Measurements from ENCODE around the gene SULT1A2. TPM values are rescaled to one million over a fixed set of nuclear protein-coding genes. Genes with fewer than 3 reads are reported as not detected.
"Not testable (repeated sequence)": the region's sequence is repeated elsewhere in the genome, so short reads cannot be mapped to it uniquely, and the experiment has no call there.

The SULT1A2 gene
- total and polyA plus RNA-seq, 2 of the 4 experiments (the other 2 are of a cell fraction) = 0.09 TPM; not detected in 1

DNA sequence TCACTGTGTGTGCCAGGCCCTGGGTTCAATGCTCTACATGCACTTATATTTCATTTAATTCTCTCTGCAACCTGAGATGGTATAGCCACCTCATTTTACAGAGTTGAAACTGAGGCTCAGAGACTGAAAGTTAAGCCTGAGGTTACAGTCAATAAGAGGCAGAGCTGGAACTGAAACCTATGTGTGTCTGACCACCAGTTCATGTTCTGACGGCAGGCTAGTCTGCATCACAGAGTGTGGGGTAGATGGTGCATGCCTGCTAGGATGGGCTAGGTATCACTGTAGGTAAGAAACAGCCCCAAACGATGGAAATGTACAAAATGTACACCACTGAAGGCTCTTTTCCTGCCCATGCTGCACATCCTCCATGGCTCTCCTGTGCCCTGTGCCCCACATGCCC, 43.1 kb upstream of the SULT1A2 start:
- H3K4me3 ChIP-seq (ENCODE audit: insufficient read depth, low read depth, low read length); H2AK5ac ChIP-seq (ENCODE audit: low read depth, low read length); H4K20me1 ChIP-seq (ENCODE audit: insufficient read depth, low read length); H4K8ac ChIP-seq (ENCODE audit: low read depth in 2 of 2, low read length in 2 of 2); in situ Hi-C loops (cut with MboI; ENCODE audit: low sequenced_read_pairs); DNase-seq; H3K4me2 ChIP-seq (ENCODE audit: low read depth, low read length); dilution Hi-C loops (cut with HindIII; ENCODE audit: low sequenced_read_pairs, unreplicated experiment); H3K4me1 ChIP-seq (ENCODE audit: control insufficient read depth, insufficient read depth, low read length); H3K79me1 ChIP-seq (ENCODE audit: low read depth in 1 of 2, low read length in 2 of 2); H4K5ac ChIP-seq (ENCODE audit: low read depth, low read length); H2AFZ ChIP-seq (replicated peaks; ENCODE audit: low read length, poor library complexity); H3K27ac ChIP-seq (ENCODE audit: insufficient read depth, low read length); CTCF ChIA-PET; H2BK120ac ChIP-seq (ENCODE audit: low read depth, low read length); H3K18ac ChIP-seq (ENCODE audit: low read depth, low read length); H3K23ac ChIP-seq (ENCODE audit: low read depth, low read length); H4K91ac ChIP-seq (ENCODE audit: insufficient read depth, low read depth, low read length); BruUV-seq (replicated peaks); H3K9me1 ChIP-seq (ENCODE audit: insufficient read depth, low read length); POLR2A ChIA-PET (ENCODE audit: unreplicated experiment); H2AK9ac ChIP-seq (replicated peaks; ENCODE audit: low read depth, low read length, poor library complexity); H3K14ac ChIP-seq (replicated peaks; ENCODE audit: low read depth, low read length); H3K4ac ChIP-seq (ENCODE audit: low read depth, low read length); intact Hi-C loops (cut with micrococcal nuclease); H3K56ac ChIP-seq (ENCODE audit: extremely low read depth, insufficient read depth, low read length); H3K9me3 ChIP-seq (ENCODE audit: control insufficient read depth, insufficient read depth, low read length); H2BK20ac ChIP-seq (ENCODE audit: low read depth, low read length); ATAC-seq (ENCODE audit: low read depth); H3K36me3 ChIP-seq (ENCODE audit: control insufficient read depth, insufficient read depth, low read length); H2BK15ac ChIP-seq (ENCODE audit: low read depth, low read length); H3K9ac ChIP-seq (ENCODE audit: low read depth, low read length); H3K27me3 ChIP-seq (ENCODE audit: control insufficient read depth, insufficient read depth, low read length); H2BK5ac ChIP-seq (ENCODE audit: low read depth, low read length, poor library complexity, severe bottlenecking): not testable (repeated sequence)
- WGBS, 2 experiments (ENCODE audit: extremely low coverage in 2 of 2, insufficient read length in 1 of 2) = no CpG with 5 or more reads among the region's 2 CpGs

DNA sequence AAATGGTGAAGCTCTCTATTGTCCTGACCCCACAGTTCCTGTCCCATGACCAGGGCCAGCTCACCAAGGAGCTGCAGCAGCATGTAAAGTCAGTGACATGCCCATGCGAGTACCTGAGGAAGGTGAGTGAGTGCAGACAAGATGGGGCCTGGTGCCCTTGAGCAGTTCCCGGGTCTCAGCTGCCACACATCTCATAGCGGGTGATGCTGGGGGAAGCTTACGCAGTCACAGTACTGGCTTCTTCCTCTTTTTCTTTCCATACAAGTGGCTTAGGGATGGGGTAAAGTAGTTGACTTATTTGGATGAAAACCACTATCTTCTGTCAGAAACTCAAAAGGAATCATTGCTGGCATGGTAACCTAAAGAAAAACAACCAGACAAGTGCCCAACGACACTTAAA, 41.5 kb upstream of the SULT1A2 start:
- H3K14ac ChIP-seq (replicated peaks; ENCODE audit: low read depth, low read length); POLR2A ChIA-PET (ENCODE audit: unreplicated experiment); dilution Hi-C loops (cut with HindIII; ENCODE audit: low sequenced_read_pairs, unreplicated experiment); DNase-seq; H2AK9ac ChIP-seq (replicated peaks; ENCODE audit: low read depth, low read length, poor library complexity); H3K56ac ChIP-seq (ENCODE audit: extremely low read depth, insufficient read depth, low read length); H2AK5ac ChIP-seq (ENCODE audit: low read depth, low read length); H3K23ac ChIP-seq (ENCODE audit: low read depth, low read length); H3K79me1 ChIP-seq (ENCODE audit: low read depth in 1 of 2, low read length in 2 of 2); ATAC-seq (ENCODE audit: low read depth); H3K4me2 ChIP-seq (ENCODE audit: low read depth, low read length); H3K9me3 ChIP-seq (ENCODE audit: control insufficient read depth, insufficient read depth, low read length); H2BK5ac ChIP-seq (ENCODE audit: low read depth, low read length, poor library complexity, severe bottlenecking); CTCF ChIA-PET; BruUV-seq (replicated peaks); H3K4me1 ChIP-seq (ENCODE audit: control insufficient read depth, insufficient read depth, low read length); H2BK120ac ChIP-seq (ENCODE audit: low read depth, low read length); H4K8ac ChIP-seq (ENCODE audit: low read depth in 2 of 2, low read length in 2 of 2); H2AFZ ChIP-seq (replicated peaks; ENCODE audit: low read length, poor library complexity); H4K91ac ChIP-seq (ENCODE audit: insufficient read depth, low read depth, low read length); H2BK15ac ChIP-seq (ENCODE audit: low read depth, low read length); intact Hi-C loops (cut with micrococcal nuclease); H3K27ac ChIP-seq (ENCODE audit: insufficient read depth, low read length); H3K4ac ChIP-seq (ENCODE audit: low read depth, low read length); H4K20me1 ChIP-seq (ENCODE audit: insufficient read depth, low read length); H3K27me3 ChIP-seq (ENCODE audit: control insufficient read depth, insufficient read depth, low read length); H3K18ac ChIP-seq (ENCODE audit: low read depth, low read length); H3K36me3 ChIP-seq (ENCODE audit: control insufficient read depth, insufficient read depth, low read length); H4K5ac ChIP-seq (ENCODE audit: low read depth, low read length); H3K9me1 ChIP-seq (ENCODE audit: insufficient read depth, low read length); H3K9ac ChIP-seq (ENCODE audit: low read depth, low read length); in situ Hi-C loops (cut with MboI; ENCODE audit: low sequenced_read_pairs); H3K4me3 ChIP-seq (ENCODE audit: insufficient read depth, low read depth, low read length); H2BK20ac ChIP-seq (ENCODE audit: low read depth, low read length): not testable (repeated sequence)
- no CpG with 5 or more reads among the region's 5 CpGs for WGBS, 2 experiments (ENCODE audit: extremely low coverage in 2 of 2, insufficient read length in 1 of 2)

All from IMR-90 (cell line).